OCI-LY7 (cell line): ENCODE measurements around the gene ZBTB20.

Source experiments
- EZH2phosphoT487 ChIP-seq: fragments of 200-600 bp; sonication (generic); IDR thresholded peaks from 2 replicates; pipeline ENCODE4 v1.6.1; 2018; ENCODE audit warnings: low read depth, borderline replicate concordance, mild to moderate bottlenecking, mixed run types, antibody characterized with exemption, low read length, moderate library complexity, mixed read lengths
- TF ChIP-seq, protein P1 (sequence below): fragments of 200-600 bp; sonication (generic); conservative IDR thresholded peaks from 2 replicates; pipeline ENCODE4 v1.5.1; 2014; ENCODE audit warnings: mild to moderate bottlenecking, antibody characterized with exemption, low read length, moderate library complexity, mixed read lengths

DNA sequence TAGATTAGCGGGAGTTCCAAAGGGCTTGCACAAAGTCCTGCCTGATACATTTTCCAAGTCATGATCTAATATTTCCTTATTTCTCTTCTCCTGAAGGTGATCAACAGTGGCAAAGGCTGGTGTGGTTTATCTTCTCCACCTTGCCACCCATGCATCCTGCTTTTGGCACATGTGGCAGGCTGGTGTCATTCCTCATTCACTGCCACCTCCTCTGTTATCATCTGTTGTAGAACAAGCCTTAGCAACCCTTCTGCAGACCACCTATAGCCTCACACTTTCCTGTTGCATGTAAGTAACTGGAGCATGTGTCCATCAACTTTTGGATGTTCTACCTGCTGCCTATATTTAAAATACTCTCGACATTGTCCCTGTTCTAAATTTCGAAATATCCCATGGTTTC lies 294.1 kb downstream of the ZBTB20 start:
- TF ChIP-seq, protein P1, sequence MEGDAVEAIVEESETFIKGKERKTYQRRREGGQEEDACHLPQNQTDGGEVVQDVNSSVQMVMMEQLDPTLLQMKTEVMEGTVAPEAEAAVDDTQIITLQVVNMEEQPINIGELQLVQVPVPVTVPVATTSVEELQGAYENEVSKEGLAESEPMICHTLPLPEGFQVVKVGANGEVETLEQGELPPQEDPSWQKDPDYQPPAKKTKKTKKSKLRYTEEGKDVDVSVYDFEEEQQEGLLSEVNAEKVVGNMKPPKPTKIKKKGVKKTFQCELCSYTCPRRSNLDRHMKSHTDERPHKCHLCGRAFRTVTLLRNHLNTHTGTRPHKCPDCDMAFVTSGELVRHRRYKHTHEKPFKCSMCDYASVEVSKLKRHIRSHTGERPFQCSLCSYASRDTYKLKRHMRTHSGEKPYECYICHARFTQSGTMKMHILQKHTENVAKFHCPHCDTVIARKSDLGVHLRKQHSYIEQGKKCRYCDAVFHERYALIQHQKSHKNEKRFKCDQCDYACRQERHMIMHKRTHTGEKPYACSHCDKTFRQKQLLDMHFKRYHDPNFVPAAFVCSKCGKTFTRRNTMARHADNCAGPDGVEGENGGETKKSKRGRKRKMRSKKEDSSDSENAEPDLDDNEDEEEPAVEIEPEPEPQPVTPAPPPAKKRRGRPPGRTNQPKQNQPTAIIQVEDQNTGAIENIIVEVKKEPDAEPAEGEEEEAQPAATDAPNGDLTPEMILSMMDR = no peak
- TF ChIP-seq EZH2phosphoT487 = no peak
